Liver (tissue), 9 donors: ENCODE measurements around the gene ACAN. TPM values are rescaled to one million over a fixed set of nuclear protein-coding genes. Genes with fewer than 3 reads are reported as not detected.

Experiments used
- DNase-seq: peaks from one replicate; pipeline ENCODE4 v3.0.0-alpha.2; 2017; ENCODE audit warnings: low spot score
- H3K27ac ChIP-seq, 2 donors: one replicate each; pipeline ENCODE4 v1.7.0; 2013; ENCODE audit warnings: inconsistent platforms in 2 of 2, low read length in 2 of 2, control low read depth in 1 of 2, low read depth in 1 of 2, mild to moderate bottlenecking in 1 of 2
- H3K27me3 ChIP-seq, 4 donors: one replicate each; pipeline versions ENCODE4 v1.6.1 to v1.7.0; 2013; ENCODE audit warnings: low read length in 3 of 4, inconsistent platforms in 1 of 4, mild to moderate bottlenecking in 1 of 4, moderate library complexity in 1 of 4; ENCODE audit not compliant: control insufficient read depth in 4 of 4, insufficient read depth in 4 of 4
- H3K36me3 ChIP-seq, 4 donors: one replicate each; pipeline versions ENCODE4 v1.6.1 to v1.7.0; 2013; ENCODE audit warnings: low read length in 3 of 4, mild to moderate bottlenecking in 3 of 4, low read depth in 1 of 4, moderate library complexity in 1 of 4; ENCODE audit not compliant: control insufficient read depth in 4 of 4, insufficient read depth in 3 of 4
- H3K4me1 ChIP-seq, 4 donors: one replicate each; pipeline versions ENCODE4 v1.6.1 to v1.7.0; 2013; ENCODE audit warnings: low read length in 3 of 4, mild to moderate bottlenecking in 3 of 4, moderate library complexity in 1 of 4; ENCODE audit not compliant: control insufficient read depth in 4 of 4, insufficient read depth in 4 of 4
- H3K4me3 ChIP-seq, 3 donors: one replicate each; pipeline versions ENCODE4 v1.6.1 to v1.7.0; 2013; ENCODE audit warnings: low read length in 3 of 3, control low read depth in 1 of 3, low read depth in 1 of 3, mild to moderate bottlenecking in 1 of 3
- H3K9ac ChIP-seq, 2 donors: one replicate each; pipeline ENCODE4 v1.7.0; 2013; ENCODE audit warnings: low read length in 2 of 2, mild to moderate bottlenecking in 2 of 2, moderate library complexity in 2 of 2, control low read depth in 1 of 2, low read depth in 1 of 2
- H3K9me3 ChIP-seq, 4 donors: one replicate each; pipeline versions ENCODE4 v1.6.1 to v1.7.0; 2013; ENCODE audit warnings: low read length in 3 of 4; ENCODE audit not compliant: control insufficient read depth in 4 of 4
- ATF3 ChIP-seq: IDR thresholded peaks from 2 replicates; pipeline ENCODE4 v1.6.1; 2016; ENCODE audit warnings: antibody characterized with exemption
- CTCF ChIP-seq: fragments of 150-350 bp; IDR thresholded peaks from 2 replicates; pipeline ENCODE4 v1.5.1; 2017; ENCODE audit warnings: improper control_type of control experiment, low read depth, low read length; ENCODE audit not compliant: missing input control
- EGR1 ChIP-seq, 2 donors: IDR thresholded peaks; 2 replicates each; pipeline ENCODE4 v1.6.1; 2016 to 2018; ENCODE audit warnings: antibody characterized with exemption in 2 of 2, low read depth in 2 of 2
- FOXA1 ChIP-seq: IDR thresholded peaks from 2 replicates; pipeline ENCODE4 v1.6.1; 2016; ENCODE audit warnings: antibody characterized with exemption
- FOXA2 ChIP-seq: IDR thresholded peaks from 2 replicates; pipeline ENCODE4 v1.6.1; 2016; ENCODE audit warnings: antibody characterized with exemption
- GABPA ChIP-seq, 2 donors: IDR thresholded peaks in 1 of 2; conservative IDR thresholded peaks in 1 of 2; 2 replicates each; pipeline ENCODE4 v1.6.1; 2016; ENCODE audit warnings: antibody characterized with exemption in 2 of 2, mild to moderate bottlenecking in 1 of 2, moderate library complexity in 1 of 2
- HNF4A ChIP-seq, 2 donors: conservative IDR thresholded peaks; 2 replicates each; pipeline ENCODE4 v1.6.1; 2016; ENCODE audit warnings: antibody characterized with exemption in 2 of 2, mild to moderate bottlenecking in 2 of 2
- HNF4G ChIP-seq: IDR thresholded peaks from 2 replicates; pipeline ENCODE4 v1.6.1; 2016; ENCODE audit warnings: antibody characterized with exemption
- JUND ChIP-seq, 2 donors: IDR thresholded peaks; 2 replicates each; pipeline ENCODE4 v1.6.1; 2016; ENCODE audit warnings: antibody characterized with exemption in 2 of 2
- MAX ChIP-seq: IDR thresholded peaks from 2 replicates; pipeline ENCODE4 v1.6.1; 2016; ENCODE audit warnings: antibody characterized with exemption
- RAD21 ChIP-seq, 2 donors: IDR thresholded peaks; 2 replicates each; pipeline ENCODE4 v1.6.1; 2016; ENCODE audit warnings: antibody characterized with exemption in 2 of 2, mild to moderate bottlenecking in 2 of 2
- REST ChIP-seq: IDR thresholded peaks from 2 replicates; pipeline ENCODE4 v1.6.1; 2016; ENCODE audit warnings: antibody characterized with exemption, mild to moderate bottlenecking
- RXRA ChIP-seq, 2 donors: IDR thresholded peaks; 2 replicates each; pipeline ENCODE4 v1.6.1; 2017 to 2018; ENCODE audit warnings: antibody characterized with exemption in 2 of 2, mild to moderate bottlenecking in 1 of 2
- SP1 ChIP-seq: IDR thresholded peaks from 2 replicates; pipeline ENCODE4 v1.6.1; 2018; ENCODE audit warnings: antibody characterized with exemption, mild to moderate bottlenecking
- TAF1 ChIP-seq: conservative IDR thresholded peaks from 2 replicates; pipeline ENCODE4 v1.6.1; 2016; ENCODE audit warnings: antibody characterized with exemption, mild to moderate bottlenecking
- YY1 ChIP-seq: IDR thresholded peaks from 2 replicates; pipeline ENCODE4 v1.6.1; 2016; ENCODE audit warnings: antibody characterized with exemption, mild to moderate bottlenecking
- WGBS: extraction: QIAGEN DNeasy Blood & Tissue Kit; methylation state at CpG from one replicate; pipeline ENCODE4 v1.1.7; 2013; 5-methylcytosine and 5-hydroxymethylcytosine counted together
- polyA plus RNA-seq, 2 donors: library from polyadenylated mRNA; stranded (reverse) in 1 of 2; unstranded in 1 of 2; fragments of 200-250 nt in 1 of 2; fragments of >200 nt in 1 of 2; fragmentation: Nextera tagmentation in 1 of 2; extraction: Ambion mirVana in 1 of 2; gene quantifications; one replicate each; pipeline versions ENCODE4 v1.2.1 to v1.2.3, GENCODE V29; 2013 to 2015
- total RNA-seq, 2 donors: library from RNA; depleted of rRNA; stranded (reverse); fragments of >200 nt; gene quantifications; one replicate each; pipeline ENCODE4 v1.2.3, GENCODE V29; 2014
- TF ChIP-seq, protein P1 (sequence below): IDR thresholded peaks from 2 replicates; pipeline ENCODE4 v1.6.1; 2016; ENCODE audit warnings: antibody characterized with exemption
- donor health status: healthy.
- donor health status: healthy.
- donor health status: healthy.
- donor health status: healthy.
- donor health status: healthy.

The ACAN gene
- total and polyA plus RNA-seq, 4 donors = under 0.01 to 0.05 (median under 0.01) TPM; not detected in 1

GRCh38 chr15:88915354-88915753, 112.1 kb downstream of the ACAN start:
- no peak overlapping the region for H3K9ac ChIP-seq
- H3K36me3 ChIP-seq = no peaks in the 10 kb centered on the region
- TF ChIP-seq FOXA1 = no peak
- no peak for TF ChIP-seq EGR1 (IDR thresholded peaks at IDR 0.05; ENCODE audit: low read depth in 2 of 2)
- TF ChIP-seq SP1 = no peak
- no peak for TF ChIP-seq RXRA (IDR thresholded peaks at IDR 0.05)
- TF ChIP-seq GABPA (IDR thresholded peaks at IDR 0.05 in 1 of 2, conservative IDR thresholded peaks at IDR 0.05 in 1 of 2) = no peak
- no peak for TF ChIP-seq RAD21 (IDR thresholded peaks at IDR 0.05)
- no peak for TF ChIP-seq HNF4G
- no peak for TF ChIP-seq TAF1
- TF ChIP-seq, protein P1, sequence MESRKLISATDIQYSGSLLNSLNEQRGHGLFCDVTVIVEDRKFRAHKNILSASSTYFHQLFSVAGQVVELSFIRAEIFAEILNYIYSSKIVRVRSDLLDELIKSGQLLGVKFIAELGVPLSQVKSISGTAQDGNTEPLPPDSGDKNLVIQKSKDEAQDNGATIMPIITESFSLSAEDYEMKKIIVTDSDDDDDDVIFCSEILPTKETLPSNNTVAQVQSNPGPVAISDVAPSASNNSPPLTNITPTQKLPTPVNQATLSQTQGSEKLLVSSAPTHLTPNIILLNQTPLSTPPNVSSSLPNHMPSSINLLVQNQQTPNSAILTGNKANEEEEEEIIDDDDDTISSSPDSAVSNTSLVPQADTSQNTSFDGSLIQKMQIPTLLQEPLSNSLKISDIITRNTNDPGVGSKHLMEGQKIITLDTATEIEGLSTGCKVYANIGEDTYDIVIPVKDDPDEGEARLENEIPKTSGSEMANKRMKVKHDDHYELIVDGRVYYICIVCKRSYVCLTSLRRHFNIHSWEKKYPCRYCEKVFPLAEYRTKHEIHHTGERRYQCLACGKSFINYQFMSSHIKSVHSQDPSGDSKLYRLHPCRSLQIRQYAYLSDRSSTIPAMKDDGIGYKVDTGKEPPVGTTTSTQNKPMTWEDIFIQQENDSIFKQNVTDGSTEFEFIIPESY = no peak
- WGBS = 92% methylated on average over 10 of the region's 10 CpGs
- no peaks in the 10 kb centered on the region for H3K27me3 ChIP-seq
- H3K9me3 ChIP-seq = no peaks in the 10 kb centered on the region
- H3K4me1 ChIP-seq = peaks cover 3 to 16% (median 6%) of the 10 kb centered on the region in 4 donors
- H3K27ac ChIP-seq = no peak overlapping the region
- no peak overlapping the region for H3K4me3 ChIP-seq
- DNase-seq = no peak

GRCh38 chr15:88917760-88918159, 114.5 kb downstream of the ACAN start:
- Histone ChIP-seq H3K9me3 (no peaks in the 10 kb centered on the region), H3K27me3 (no peaks in the 10 kb centered on the region), H3K4me1 (peaks cover 0 to 9% (median 5%) of the 10 kb centered on the region in 4 donors), H3K4me3 (no peak overlapping the region), H3K36me3 (no peaks in the 10 kb centered on the region), H3K9ac (no peak overlapping the region), H3K27ac (no peak overlapping the region)
- no peak for DNase-seq
- 82% methylated on average over 5 of the region's 5 CpGs for WGBS
- TF ChIP-seq EGR1 (IDR thresholded peaks at IDR 0.05; ENCODE audit: low read depth in 2 of 2) = no peak
- TF ChIP-seq YY1 = no peak
- TF ChIP-seq MAX = no peak
- TF ChIP-seq JUND (IDR thresholded peaks at IDR 0.05) = no peak
- TF ChIP-seq ATF3 = no peak
- no peak for TF ChIP-seq REST
- TF ChIP-seq HNF4A (conservative IDR thresholded peaks at IDR 0.05) = no peak
- TF ChIP-seq GABPA (IDR thresholded peaks at IDR 0.05 in 1 of 2, conservative IDR thresholded peaks at IDR 0.05 in 1 of 2) = no peak
- TF ChIP-seq CTCF = no peak
- TF ChIP-seq TAF1 = no peak
- no peak for TF ChIP-seq RXRA (IDR thresholded peaks at IDR 0.05)
- no peak for TF ChIP-seq FOXA1
- no peak for TF ChIP-seq FOXA2
